8988T (cell line): ENCODE data around the gene RSBN1.
"Not testable (repeated sequence)": the region's sequence is repeated elsewhere in the genome, so short reads cannot be mapped to it uniquely, and the experiment has no call there.

Experiments used
- DNase-seq: peaks from one replicate; pipeline ENCODE4 v3.0.0; 2011

The RSBN1 gene

DNA sequence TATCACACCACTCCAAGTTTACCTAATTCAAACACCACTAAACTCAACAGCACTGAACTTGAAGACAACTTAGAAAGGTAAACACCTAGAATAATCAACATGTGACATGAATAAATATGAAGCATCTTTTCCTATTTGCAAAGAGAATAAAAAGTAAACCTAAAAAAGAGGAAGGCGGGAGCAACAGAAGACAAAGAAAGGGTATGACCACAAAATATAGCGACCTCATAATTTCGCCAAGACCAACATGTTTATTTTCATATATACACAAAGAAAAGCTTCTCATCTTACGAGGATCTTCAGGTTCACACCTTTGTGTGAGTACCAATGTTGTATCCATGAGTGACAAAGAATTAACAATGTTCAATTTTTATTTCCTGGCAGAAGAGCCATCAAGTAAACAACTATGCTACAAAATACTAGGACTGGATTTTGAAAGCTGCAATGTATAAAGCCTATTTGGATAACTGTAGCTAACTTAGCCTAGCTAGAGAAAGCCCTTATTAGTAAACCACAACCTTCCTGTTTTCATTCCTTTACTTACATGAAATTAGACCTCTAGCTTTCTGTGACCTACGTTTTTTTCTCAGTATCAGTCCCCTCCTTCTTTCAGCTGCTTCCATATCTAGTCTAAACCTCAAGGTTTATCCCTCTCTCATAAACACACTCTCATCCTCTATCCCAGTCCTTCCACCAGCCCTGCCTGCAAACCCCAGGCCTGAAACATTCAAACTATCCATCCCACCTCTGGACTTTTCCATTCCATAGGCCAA is 31.7 kb downstream of the RSBN1 start:
- DNase-seq, result no peak

DNA sequence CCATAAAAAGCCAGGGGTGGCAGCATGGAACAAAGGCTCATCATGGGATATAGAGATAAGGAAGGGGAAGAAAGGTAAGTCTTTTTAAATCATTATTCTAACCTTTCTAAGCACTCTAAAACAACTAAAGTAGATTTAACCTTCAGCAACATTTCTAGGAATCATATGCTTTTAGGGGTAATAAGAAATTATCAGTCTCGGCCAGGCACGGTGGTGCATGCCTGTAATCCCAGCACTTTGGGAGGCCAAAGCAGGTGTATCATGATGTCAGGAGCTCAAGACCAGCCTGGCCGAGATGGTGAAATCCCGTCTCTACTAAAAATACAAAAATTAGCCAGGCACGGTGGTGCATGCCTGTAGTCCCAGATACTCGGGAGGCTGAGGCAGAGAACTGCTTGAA is 32.7 kb downstream of the RSBN1 start:
- DNase-seq, result no peak

DNA sequence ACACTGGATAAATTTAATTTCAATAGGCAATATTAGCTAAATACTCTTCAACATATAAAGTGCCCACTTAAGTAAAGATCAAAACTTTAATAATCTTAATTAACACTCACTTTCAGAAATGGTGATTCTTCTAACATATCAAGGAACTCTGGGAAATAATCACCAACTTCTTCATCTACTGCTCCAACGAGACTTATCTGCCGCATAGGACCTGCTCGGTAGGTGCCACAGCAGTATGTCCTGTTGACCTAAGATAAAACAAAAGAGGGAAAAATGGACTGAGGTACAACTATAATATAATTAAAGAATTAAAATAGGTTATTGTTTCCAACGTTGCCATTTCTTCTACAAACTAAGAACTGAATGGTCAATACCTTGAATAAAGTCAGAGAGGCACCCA is 34.7 kb downstream of the RSBN1 start:
- no peak for DNase-seq

DNA sequence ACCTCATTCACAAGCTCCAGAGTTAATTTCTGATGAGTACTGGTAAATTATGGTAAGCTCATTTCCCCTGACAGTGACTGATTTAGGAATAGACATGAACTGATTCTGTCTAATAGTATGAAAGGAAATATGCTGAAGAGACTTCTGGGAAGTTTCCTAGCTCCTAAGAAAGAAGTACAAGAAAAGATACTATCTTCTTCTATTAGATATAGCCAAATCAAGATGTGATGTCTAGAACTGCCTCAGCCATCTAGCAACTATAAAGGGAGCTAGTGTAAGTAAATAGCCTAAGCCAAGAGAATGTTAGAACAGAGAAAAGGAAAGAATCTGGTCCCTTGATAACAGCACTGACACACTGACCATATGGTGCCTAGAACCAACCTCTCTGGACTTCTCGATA is 42.2 kb downstream of the RSBN1 start:
- no peak for DNase-seq

DNA sequence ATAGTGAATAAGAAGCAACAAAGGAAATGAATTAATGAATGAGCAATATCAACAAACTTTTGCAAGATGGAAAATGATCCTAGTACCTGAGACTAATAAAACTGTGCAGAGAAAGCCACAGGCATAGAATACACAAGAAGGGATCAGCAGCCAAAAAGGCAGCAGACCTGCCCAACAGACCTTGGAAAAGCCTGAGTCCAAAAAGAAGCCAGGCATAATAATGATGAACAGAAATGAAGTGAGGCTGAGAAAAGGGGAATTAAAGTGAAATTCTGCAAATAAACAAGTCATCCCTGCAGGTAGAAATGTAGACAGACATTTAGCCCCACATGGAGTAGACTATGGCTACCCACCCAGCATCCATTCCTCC is 42.7 kb downstream of the RSBN1 start:
- DNase-seq, result no peak

DNA sequence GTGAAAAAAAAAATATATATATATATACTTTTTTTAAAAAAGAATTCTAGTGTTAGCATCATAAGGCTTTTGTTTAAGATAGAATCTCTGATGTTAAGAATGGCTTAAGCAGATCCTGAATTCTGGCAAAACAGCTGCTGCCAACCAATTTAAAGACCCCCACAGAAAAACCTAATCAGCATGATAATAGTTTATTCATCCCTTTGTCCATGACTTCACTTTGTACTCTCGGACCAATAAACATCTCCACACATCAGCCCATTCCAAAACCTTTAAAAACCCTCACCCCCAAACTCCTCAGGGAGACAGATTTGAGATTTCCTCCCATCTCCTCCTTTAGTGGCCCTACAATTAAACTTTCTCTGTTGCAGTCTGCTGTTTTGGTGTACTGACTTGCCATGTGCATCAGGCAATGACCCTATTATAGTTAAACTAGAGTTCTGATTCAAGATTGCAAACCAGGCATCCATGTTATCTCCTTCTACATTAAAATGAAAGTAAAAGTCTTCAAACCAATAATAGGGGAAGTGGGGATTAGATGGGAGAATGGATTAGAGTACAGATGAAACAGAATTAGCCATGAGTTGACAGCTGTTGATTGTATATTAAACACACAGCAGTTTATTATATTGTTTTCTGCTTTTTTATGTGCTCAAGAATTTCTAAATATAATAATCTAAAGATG is 43.2 kb downstream of the RSBN1 start:
- DNase-seq, result no peak

DNA sequence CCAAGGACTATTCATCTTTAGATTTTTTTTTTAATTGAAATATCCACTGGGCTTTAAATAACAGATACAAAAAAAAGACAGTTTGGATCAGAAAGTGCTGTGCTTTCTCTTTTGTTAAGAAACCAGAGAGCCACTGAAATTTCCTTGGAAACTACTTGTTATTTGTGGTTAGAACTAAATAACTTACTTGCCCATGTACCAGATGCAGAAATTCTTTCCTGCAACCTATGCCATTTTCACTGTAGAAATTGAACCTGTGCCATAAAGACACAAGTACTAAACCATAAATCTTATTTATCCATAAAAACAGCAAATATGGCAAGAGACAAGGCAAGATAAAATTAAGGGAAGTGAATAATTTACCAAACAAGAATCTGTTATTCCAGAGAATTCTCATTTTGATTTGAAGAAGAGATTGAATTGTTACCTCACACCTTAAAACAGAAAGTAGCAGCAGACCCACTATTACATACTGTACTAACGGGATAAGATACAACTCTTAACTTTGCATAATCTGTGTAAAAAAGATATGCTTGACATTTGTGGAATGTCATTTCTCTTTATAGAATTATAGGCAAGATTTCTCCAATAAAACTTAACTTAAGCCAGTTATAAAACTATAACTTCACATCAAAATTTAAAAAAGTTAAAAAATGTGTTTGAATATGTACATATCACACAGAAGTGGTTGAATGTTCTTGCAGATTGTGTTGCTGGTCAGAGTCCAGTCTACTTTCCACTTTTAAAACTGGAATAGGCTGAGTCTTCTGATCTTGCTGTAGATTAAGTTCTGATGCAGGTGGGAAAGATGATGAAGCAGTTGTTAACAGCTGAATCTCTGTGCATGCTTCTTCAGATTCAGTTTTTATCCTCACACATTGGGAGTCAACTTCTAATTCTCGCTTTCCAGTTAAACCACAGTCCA is 46.7 kb downstream of the RSBN1 start:
- no peak for DNase-seq

DNA sequence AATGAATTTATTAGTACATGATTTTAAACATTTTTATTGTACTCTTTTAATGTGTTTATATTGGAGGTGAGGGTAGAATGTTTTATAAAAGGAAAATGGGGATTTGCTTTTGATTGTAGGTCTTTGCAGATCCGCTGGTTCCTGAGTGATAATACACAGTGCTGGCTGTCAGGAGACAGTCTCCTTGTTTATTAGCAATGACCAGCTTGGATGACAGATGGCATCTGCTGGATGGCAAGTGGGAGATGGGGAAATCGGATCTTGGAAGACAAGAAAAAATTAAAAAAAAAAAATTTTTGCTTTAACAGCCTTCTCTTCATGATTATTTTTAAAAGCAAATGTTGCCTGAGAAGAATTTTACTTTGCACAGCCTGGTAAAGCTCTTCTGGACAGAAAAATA is 48.6 kb downstream of the RSBN1 start:
- no peak for DNase-seq

DNA sequence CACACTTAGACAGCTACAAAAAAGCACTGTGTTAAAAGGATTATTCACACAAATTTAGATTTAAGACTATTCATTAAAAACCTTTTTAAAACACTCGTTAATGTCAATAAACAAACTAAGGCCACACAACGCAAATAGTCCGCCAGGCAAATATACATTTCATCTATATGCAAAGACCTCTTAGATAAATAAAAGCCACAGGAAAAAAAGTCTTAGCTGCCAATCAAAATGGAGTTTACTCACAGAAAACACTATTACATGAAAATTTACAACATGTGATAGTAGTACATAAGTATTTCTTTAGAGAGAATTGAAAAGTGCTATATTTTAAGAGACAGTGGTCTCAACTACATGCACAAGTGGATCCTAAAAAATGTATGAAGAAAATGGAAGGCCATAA is 50.3 kb downstream of the RSBN1 start:
- DNase-seq, result no peak

DNA sequence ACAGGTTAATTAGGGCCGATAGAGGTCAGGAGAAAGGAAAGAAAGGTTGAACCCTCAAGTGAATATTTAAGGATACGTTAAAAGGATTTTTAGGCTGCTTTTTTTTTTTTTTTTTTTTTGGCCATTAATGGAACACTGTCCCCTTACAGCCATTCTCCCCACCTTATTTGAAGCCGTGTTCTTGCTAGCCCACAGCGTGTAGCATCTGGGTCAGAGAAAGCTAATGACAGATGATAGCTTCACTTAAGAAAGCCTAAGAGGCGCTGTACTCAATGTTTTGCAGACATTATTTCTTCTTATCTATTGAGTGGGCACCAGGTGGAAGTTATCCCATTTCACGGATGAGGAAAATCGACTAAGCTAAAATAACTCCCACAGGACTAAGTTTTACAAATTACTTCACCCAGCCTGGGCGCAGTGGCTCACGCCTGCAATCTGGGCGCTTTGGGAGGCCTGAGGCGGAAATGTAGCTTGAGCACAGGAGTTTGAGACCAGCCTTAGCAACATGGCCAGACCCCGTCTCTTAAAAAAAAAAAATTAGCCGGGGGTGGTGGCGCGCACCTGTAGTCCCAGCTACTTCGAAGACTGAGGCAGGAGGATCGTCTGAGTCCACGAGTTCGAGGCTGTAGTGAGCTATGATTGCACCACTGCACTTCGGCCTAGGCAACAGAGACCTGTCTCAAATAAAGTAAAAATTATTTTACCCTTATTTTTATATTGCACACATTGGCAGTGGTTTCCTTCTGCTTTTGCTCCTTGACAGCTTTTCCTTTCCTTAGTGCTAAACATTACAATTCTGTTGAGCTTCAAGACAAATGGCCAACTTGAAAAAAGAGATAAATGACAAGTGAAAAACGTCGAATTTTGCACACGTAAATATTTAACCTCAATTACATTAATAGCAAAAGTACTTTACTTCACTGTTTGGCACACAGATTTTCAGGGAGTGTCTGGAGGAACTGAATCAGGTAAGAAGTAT is 51.9 kb downstream of the RSBN1 start:
- DNase-seq, result no peak

DNA sequence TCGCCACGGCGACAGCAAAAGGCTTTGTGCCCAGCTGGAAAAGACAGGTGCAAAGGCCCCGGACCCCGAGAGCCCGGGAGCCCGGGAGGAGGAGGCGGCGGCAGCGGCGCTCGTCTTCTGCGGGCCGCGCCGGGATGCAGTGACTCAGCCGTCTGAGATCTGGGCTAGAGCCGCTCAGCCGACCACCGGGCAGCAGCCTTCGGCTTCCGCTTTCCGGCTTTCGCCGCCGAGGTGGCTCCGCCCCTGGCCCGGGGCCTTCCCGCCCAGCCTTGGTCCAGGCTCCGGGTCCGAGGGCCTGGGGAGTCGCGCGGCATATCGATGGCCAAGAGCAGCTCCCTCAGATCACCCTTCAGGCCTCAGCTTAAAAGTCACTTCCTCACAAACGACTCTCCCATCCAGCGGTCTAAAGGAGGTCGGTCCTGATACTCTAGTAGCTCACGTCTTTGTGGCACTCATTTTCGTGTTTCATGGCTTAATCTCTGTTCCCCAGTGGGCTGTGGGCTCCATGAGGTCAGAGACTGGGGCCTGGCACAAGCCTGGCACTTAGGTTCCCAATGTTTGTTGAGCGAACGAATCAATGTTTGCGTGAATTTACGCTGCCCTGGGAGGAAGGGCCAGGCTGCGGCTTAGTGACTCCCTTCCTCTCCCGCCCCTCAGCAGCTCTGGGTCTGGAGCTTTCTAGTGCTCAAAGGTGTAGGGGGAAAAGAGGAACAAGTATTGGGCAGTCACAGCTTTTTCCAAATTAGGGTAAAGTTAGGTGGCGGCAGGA is 52.8 kb downstream of the RSBN1 start, which contains the start of gene PHTF1:
PHTF1 (minus strand) TSS at position 154 of the 769 bp plus-strand sequence. CDS start 783 bp downstream, outside the sequence.
- peak; percentile 50 for DNase-seq

DNA sequence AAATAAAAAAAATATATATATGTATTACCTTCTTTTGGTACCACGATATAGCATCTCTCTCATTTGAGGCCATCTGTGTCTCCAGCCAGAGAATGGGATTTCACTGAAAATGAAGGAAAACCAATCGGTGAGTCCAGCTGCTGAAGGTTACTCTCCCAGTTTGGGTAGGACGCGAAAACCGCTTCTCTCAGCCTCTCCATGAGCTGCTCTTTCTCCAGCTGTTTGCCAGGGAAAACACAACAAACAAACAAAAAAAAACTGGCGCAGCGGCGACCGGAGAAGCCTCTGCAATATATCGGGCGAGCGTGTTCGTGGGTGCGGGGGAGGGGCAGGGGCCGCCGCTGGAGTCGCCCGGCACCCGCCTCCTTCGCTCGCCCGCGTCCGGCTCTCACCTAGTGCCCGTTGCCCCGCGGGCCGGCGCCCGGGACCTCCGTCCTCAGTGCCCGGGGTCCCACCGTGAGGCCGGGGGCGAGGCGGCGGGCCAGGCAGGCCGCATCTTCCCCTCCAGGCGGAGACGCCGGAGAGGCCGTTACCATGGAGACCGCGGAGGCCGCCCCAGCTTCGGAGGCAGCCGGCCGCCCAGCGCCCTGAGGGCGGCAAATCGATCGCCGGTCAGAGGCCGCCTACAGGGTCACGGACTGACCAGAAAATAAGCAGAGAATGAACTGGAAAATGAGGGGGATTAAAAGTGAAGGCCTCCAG is 53.5 kb downstream of the RSBN1 start:
- DNase-seq, result peak; percentile 26

DNA sequence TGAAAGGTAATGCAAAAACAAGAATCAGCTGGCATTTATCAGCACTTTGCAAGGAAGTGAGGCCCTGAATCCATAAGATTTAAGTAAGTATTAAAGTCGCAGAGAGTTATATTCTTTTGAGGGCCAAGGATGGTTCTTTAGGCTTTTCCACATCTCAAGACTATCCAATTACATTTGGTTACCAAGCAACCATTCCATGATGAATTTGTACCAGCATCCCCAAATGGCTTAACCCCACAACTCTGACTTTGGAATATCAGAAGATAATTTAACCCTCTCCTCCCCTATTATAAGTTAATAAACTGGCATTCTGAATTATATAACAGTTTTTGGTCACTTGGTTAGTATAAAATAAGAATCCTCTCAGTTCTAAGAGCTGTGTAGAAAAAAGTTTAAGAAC is 55.8 kb downstream of the RSBN1 start:
- DNase-seq, result no peak

DNA sequence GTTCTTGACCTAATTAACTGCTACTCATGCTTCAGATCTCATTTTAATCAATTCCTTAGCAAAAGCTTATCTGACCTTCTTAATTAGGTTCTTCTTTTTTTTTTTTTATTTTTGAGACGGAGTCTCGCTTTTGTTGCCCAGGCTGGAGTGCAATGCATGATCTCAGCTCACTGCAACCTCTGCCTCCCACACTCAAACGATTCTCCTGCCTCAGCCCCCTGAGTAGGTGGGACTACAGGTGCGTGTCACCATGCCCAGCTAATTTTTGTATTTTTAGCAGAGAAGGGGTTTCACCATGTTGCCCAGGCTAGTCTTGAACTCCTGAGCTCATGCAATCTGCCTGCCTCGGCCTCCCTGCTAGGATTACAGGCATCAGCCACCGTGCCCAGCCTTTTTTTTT is 58.9 kb downstream of the RSBN1 start:
- DNase-seq, result not testable (repeated sequence)

DNA sequence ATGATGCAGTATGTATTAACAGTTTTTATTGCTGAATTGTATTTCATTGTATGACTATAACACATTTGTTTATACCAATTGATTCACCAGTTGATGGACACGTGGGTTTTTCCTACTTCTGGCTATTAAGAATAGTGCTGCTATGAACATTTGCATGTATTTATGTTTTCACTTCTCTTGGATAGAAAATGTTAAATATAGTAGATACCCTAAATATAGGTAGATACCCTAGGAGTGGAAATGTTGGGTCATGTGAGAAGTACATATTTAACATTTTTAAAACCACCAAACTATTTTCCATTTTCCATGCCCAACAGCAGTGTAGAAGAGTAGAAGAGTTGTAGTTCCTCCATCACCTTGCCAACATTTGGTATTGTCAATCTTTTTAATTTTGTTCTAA is 60.8 kb downstream of the RSBN1 start:
- no peak for DNase-seq

DNA sequence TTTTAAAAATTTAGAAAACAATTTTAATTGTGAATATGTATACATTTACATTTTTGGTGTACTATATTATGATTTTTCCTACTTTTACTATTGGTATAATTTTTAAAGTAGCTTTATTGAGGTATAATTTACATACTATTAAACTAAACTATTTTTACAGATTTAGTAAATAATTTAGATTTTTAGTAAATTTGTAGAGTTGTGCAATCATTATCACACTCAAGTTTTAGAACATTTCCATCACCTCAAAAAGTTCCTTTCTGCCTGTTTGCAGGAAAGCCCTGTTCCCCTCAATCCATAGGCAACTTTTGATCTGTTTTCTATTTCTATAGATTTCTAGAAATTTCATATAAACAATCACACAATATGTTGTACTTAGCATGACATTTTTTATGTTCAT is 61.2 kb downstream of the RSBN1 start:
- no peak for DNase-seq

DNA sequence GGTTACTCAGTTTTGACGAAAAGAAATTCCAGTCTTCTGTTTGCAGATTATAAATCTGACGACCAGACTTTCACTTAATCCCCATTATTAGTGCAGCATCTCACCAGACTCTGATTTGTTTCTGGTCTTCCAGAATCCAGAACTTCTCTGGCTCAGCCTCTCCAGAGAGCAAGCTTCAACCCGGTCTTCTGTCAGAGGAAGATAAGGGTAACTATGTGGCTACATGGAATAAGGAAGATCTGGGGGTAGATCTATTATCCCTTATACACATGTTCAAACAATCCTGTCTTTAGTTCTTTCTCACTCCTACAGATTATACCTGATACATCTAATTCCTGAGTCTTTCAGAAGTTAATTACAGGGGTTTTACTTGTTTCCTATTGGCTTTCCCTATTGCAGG is 62.9 kb downstream of the RSBN1 start:
- no peak for DNase-seq

DNA sequence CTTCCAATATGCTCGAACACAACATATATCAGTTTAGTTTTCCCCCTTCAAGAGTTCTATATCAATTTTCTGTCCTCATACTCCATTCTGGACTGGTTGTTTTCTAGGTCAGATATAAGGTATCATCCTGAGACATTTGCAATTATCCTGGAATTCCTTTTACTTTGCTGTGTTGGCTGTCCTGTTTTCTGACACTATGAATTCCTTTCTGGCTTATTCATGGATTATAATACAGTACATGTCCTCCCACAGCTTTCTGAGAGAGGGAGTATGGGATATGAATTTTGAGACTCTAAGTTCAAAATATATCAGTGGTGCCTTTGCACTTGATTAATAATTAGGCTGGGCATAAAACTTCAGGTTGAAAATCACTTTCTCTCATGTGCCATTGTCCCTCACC is 64.9 kb downstream of the RSBN1 start:
- no peak for DNase-seq

DNA sequence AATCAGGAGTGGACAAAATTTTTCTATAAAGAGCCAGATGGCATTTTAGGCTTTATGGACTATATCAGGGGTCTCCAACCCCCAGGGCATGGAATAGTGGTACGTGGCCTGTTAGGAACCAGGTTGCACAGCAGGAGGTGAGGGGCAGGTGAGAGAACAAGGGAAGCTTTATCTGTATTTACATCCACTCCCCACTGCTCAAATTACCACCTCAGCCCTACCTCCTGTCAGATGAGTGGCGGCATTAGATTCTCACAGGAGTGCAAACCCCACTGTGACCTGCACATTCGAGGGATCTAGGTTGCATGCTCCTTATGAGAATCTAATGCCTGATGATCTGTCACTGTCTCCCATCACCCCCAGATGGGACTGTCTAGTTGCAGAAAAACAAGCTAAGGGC is 66.9 kb downstream of the RSBN1 start:
- no peak for DNase-seq

DNA sequence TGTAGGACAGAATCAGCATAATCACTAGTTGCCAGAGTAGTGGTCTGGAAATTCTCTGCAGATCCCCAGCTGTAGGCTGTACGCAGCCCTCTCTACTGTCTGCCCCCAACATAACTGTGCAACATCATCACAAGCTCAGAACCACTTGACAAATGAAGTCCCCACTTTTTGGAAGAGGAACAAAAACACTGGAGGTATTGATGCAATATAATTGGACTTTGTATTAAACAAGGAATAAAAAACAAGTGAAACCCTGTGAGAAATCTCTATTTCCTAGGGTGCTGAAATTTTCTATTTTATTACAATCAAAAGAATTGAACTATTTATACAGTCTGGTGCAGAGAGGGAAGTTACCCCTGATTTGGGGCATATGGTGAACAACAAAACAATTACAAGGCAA is 68.2 kb downstream of the RSBN1 start:
- no peak for DNase-seq

DNA sequence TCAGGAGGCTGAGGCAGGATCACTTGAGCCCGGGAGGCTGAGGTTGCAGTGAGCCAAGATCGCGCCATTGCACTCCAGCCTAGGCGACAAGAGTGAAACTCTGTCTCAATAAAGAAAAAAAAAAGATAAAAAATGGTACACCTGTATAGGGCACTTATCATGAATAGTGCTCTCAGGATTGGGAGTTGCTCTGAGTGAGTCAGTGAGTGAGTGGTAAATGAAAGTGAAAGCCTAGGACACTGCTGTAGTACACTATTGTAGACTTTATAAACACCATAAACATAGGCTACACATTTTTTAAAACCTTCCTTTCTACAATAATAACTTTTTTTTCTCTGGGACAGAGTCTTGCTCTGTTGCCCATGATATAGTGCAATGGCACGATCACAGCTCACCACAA is 69.8 kb downstream of the RSBN1 start:
- no peak for DNase-seq
